ENCODE results near the gene THG1L. TPM values are rescaled to one million over a fixed set of nuclear protein-coding genes. Genes with fewer than 3 reads are reported as not detected.

THG1L gene
- total RNA-seq, 1 donor from 2014 or later = 8.4 TPM

DNA sequence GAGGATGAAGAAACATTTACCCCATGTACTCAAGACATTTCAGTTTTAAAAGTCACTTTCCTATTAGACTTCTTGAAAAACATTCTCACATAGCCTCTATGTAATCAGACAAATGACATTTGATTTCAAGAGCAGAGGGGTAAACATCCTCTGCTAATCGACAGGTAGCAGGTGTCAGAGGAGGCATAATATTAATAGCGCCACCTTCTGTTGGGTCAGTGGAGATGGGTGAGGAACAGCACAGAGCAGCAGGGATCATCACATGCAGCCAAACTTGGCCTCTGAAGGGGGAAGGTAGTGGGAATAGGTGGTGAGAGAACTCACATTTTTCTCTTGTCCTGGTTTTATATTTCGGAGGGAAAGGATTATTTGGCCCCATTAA is 9.0 kb downstream of the THG1L start:
- ATAC-seq = no peak
- no peaks in the 10 kb centered on the region for H3K9me3 ChIP-seq
- TF ChIP-seq, protein P1, sequence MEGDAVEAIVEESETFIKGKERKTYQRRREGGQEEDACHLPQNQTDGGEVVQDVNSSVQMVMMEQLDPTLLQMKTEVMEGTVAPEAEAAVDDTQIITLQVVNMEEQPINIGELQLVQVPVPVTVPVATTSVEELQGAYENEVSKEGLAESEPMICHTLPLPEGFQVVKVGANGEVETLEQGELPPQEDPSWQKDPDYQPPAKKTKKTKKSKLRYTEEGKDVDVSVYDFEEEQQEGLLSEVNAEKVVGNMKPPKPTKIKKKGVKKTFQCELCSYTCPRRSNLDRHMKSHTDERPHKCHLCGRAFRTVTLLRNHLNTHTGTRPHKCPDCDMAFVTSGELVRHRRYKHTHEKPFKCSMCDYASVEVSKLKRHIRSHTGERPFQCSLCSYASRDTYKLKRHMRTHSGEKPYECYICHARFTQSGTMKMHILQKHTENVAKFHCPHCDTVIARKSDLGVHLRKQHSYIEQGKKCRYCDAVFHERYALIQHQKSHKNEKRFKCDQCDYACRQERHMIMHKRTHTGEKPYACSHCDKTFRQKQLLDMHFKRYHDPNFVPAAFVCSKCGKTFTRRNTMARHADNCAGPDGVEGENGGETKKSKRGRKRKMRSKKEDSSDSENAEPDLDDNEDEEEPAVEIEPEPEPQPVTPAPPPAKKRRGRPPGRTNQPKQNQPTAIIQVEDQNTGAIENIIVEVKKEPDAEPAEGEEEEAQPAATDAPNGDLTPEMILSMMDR (IDR thresholded peaks at IDR 0.05) = peak; percentile 36
- no peak overlapping the region for H3K4me3 ChIP-seq
- no peak for DNase-seq
- H3K27ac ChIP-seq = no peak overlapping the region
- H3K27me3 ChIP-seq = no peaks in the 10 kb centered on the region
- H3K36me3 ChIP-seq = peaks cover 15% of the 10 kb centered on the region
- H3K4me1 ChIP-seq = peaks cover 13% of the 10 kb centered on the region
- intact Hi-C loops (cut with DNase I) = no loop called here

GRCh38 chr5:157741131-157741530 is 9.9 kb downstream of the THG1L start:
- TF ChIP-seq, protein P1 (IDR thresholded peaks at IDR 0.05) = no peak
- H3K36me3 ChIP-seq = peaks cover 6% of the 10 kb centered on the region
- H3K4me3 ChIP-seq = no peak overlapping the region
- intact Hi-C loops (cut with DNase I) = no loop called here
- peaks cover 16% of the 10 kb centered on the region for H3K4me1 ChIP-seq
- no peaks in the 10 kb centered on the region for H3K9me3 ChIP-seq
- no peak overlapping the region for H3K27ac ChIP-seq
- DNase-seq (no peak), ATAC-seq (no peak)
- H3K27me3 ChIP-seq = no peaks in the 10 kb centered on the region

GRCh38 chr5:157743163-157744050 is 12.2 kb downstream of the THG1L start, which contains the start of gene LSM11:
TSS of gene LSM11 (plus strand) at chr5:157743712. CDS start at chr5:157743751, 39 bp downstream.
- no peaks in the 10 kb centered on the region for H3K9me3 ChIP-seq
- H3K36me3 ChIP-seq = no peaks in the 10 kb centered on the region
- peak; percentile 96 for DNase-seq
- H3K4me3 ChIP-seq = peak within 1 kb of the TSS; percentile 81
- H3K27me3 ChIP-seq = no peaks in the 10 kb centered on the region
- intact Hi-C loops (cut with DNase I) = no loop called here
- TF ChIP-seq, protein P1 (IDR thresholded peaks at IDR 0.05) = peak; percentile 99
- H3K4me1 ChIP-seq = peaks cover 16% of the 10 kb centered on the region
- peak; percentile 100 for ATAC-seq
- peak within 1 kb of the TSS; percentile 47 for H3K27ac ChIP-seq

- ATAC-seq = no peak
- Histone ChIP-seq H3K9me3 (no peaks in the 10 kb centered on the region), H3K4me3 (peak overlapping the region; percentile 81), H3K36me3 (no peaks in the 10 kb centered on the region), H3K27me3 (no peaks in the 10 kb centered on the region), H3K4me1 (peaks cover 16% of the 10 kb centered on the region), H3K27ac (no peak overlapping the region)
- intact Hi-C loops (cut with DNase I) = no loop called here
- TF ChIP-seq, protein P1 (IDR thresholded peaks at IDR 0.05) = no peak
- peak; percentile 73 for DNase-seq
These were observed 13.1 kb downstream of the THG1L start for GRCh38 chr5:157744051-157745011.

- intact Hi-C loops (cut with DNase I) = no loop called here
- no peak overlapping the region for H3K27ac ChIP-seq
- H3K27me3 ChIP-seq = no peaks in the 10 kb centered on the region
These were observed 13.8 kb downstream of the THG1L start for GRCh38 chr5:157745041-157745456.

More at GRCh38 chr5:157745041-157745456, 13.8 kb downstream of the THG1L start:
- DNase-seq (no peak), ATAC-seq (no peak)
- H3K36me3 ChIP-seq = no peaks in the 10 kb centered on the region
- peak overlapping the region; percentile 81 for H3K4me3 ChIP-seq
- TF ChIP-seq, protein P1 (IDR thresholded peaks at IDR 0.05) = no peak
- no peaks in the 10 kb centered on the region for H3K9me3 ChIP-seq
- peaks cover 16% of the 10 kb centered on the region for H3K4me1 ChIP-seq
